ENCODE results near the gene PRIM2. TPM values are rescaled to one million over a fixed set of nuclear protein-coding genes. Genes with fewer than 3 reads are reported as not detected.

PRIM2 gene
- total RNA-seq, 1 experiment from 2014 or later: 44.0 TPM

- no TSS peak for BruUV-seq (replicated peaks)
- H3K4me2 ChIP-seq (ENCODE audit: low read length): no peak overlapping the region
- H4K20me1 ChIP-seq (ENCODE audit: insufficient read depth): no peaks in the 10 kb centered on the region
- no peak overlapping the region for H3K4me3 ChIP-seq (replicated peaks in 1 of 2; ENCODE audit: low read depth in 1 of 2, low read length in 2 of 2)
- H3K27ac ChIP-seq (ENCODE audit: low read depth, low read length): no peak overlapping the region
- H3K9ac ChIP-seq (ENCODE audit: low read length): no peak overlapping the region
- DNase-seq (ENCODE audit: low read depth, low spot score): no peak
- no peaks in the 10 kb centered on the region for H3K4me1 ChIP-seq (ENCODE audit: control insufficient read depth in 1 of 2, insufficient read depth in 2 of 2, low read length in 2 of 2)
- TF ChIP-seq JUND (IDR thresholded peaks at IDR 0.05) (no peak), POLR2AphosphoS5 (IDR thresholded peaks at IDR 0.05; ENCODE audit: low read depth, low read length) (no peak), CBX3 (IDR thresholded peaks at IDR 0.05; ENCODE audit: low read depth) (no peak), TCF7L2 (IDR thresholded peaks at IDR 0.05; ENCODE audit: borderline replicate concordance, extremely low read depth, insufficient read depth, insufficient read length) (no peak), ELF1 (IDR thresholded peaks at IDR 0.05; ENCODE audit: borderline replicate concordance, low read depth) (no peak), YY1 (IDR thresholded peaks at IDR 0.05; ENCODE audit: extremely low read depth, insufficient replicate concordance, low read depth, low read length) (no peak), CEBPB (IDR thresholded peaks at IDR 0.05; ENCODE audit: low read depth) (no peak), EGR1 (IDR thresholded peaks at IDR 0.05; ENCODE audit: low read depth) (no peak), CTCF (IDR thresholded peaks at IDR 0.05 in 2 of 3, conservative IDR thresholded peaks at IDR 0.05 in 1 of 3; ENCODE audit: borderline replicate concordance in 1 of 3, insufficient read depth in 1 of 3, low read depth in 2 of 3, low read length in 2 of 3) (no peak), MAX (IDR thresholded peaks at IDR 0.05) (no peak), SP1 (IDR thresholded peaks at IDR 0.05; ENCODE audit: low read depth) (no peak), ZNF274 (IDR thresholded peaks at IDR 0.05; ENCODE audit: low read depth, low read length) (no peak), REST (IDR thresholded peaks at IDR 0.05; ENCODE audit: low read depth) (no peak), EZH2phosphoT487 (IDR thresholded peaks at IDR 0.05; ENCODE audit: borderline replicate concordance) (no peak)
- no peaks in the 10 kb centered on the region for H3K36me3 ChIP-seq (ENCODE audit: control insufficient read depth in 1 of 2, insufficient read depth in 2 of 2, low read length in 2 of 2)
- ChIA-PET RAD21 (ENCODE audit: low non-redundant PET in 1 of 2, low total read pairs in 2 of 2, uncharacterized antibody in 2 of 2, unreplicated experiment in 2 of 2) (no interaction called here), CTCF (no interaction called here), POLR2A (interaction anchor here (1.8 kb wide), 1 partner anchor 12 kb away, joined by 4 read pairs; the partner anchor contains the start of gene PRIM2)
- H3K9me3 ChIP-seq (ENCODE audit: control insufficient read depth in 1 of 2, insufficient read depth in 1 of 2, low read depth in 1 of 2, low read length in 2 of 2): no peaks in the 10 kb centered on the region
- ATAC-seq: no peak
- no peaks in the 10 kb centered on the region for H3K79me2 ChIP-seq (ENCODE audit: insufficient read depth, low read length)
- no peaks in the 10 kb centered on the region for H3K9me2 ChIP-seq (ENCODE audit: insufficient read depth)
- no peaks in the 10 kb centered on the region for H3K27me3 ChIP-seq (ENCODE audit: insufficient read depth, low read length)
- intact Hi-C loops (cut with micrococcal nuclease): no loop called here
- no peak overlapping the region for H2AFZ ChIP-seq (ENCODE audit: low read depth, low read length, poor library complexity, severe bottlenecking)
Measured at GRCh38 chr6:57305107-57305506, 12.3 kb upstream of the PRIM2 start.

Measured in HCT116 (cell line).